GM21390 (cell line): ENCODE data around the gene IL6.

Experiments used
- ATAC-seq: cut with Tn5 transposase; IDR thresholded peaks from one replicate; pipeline ENCODE4 v1.9.1; 2021; ENCODE audit not compliant: unreplicated experiment

Gene IL6

GRCh38 chr7:22726345-22726906, 574 bp upstream of the IL6 start:
- peak; percentile 68 for ATAC-seq

DNA sequence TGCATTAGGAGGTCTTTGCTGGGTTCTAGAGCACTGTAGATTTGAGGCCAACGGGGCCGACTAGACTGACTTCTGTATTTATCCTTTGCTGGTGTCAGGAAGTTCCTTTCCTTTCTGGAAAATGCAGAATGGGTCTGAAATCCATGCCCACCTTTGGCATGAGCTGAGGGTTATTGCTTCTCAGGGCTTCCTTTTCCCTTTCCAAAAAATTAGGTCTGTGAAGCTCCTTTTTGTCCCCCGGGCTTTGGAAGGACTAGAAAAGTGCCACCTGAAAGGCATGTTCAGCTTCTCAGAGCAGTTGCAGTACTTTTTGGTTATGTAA, 675 bp downstream of the IL6 start:
- ATAC-seq: no peak

DNA sequence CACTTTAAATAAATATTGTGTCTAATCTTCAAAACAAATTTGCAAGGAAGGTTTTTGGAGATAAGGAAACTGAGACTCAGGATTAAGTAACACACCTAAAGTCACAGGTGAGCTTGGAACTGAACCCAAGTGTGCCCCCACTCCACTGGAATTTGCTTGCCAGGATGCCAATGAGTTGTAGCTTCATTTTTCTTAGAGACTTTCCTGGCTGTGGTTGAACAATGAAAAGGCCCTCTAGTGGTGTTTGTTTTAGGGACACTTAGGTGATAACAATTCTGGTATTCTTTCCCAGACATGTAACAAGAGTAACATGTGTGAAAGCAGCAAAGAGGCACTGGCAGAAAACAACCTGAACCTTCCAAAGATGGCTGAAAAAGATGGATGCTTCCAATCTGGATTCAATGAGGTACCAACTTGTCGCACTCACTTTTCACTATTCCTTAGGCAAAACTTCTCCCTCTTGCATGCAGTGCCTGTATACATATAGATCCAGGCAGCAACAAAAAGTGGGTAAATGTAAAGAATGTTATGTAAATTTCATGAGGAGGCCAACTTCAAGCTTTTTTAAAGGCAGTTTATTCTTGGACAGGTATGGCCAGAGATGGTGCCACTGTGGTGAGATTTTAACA, 1.5 kb downstream of the IL6 start:
- ATAC-seq: no peak

DNA sequence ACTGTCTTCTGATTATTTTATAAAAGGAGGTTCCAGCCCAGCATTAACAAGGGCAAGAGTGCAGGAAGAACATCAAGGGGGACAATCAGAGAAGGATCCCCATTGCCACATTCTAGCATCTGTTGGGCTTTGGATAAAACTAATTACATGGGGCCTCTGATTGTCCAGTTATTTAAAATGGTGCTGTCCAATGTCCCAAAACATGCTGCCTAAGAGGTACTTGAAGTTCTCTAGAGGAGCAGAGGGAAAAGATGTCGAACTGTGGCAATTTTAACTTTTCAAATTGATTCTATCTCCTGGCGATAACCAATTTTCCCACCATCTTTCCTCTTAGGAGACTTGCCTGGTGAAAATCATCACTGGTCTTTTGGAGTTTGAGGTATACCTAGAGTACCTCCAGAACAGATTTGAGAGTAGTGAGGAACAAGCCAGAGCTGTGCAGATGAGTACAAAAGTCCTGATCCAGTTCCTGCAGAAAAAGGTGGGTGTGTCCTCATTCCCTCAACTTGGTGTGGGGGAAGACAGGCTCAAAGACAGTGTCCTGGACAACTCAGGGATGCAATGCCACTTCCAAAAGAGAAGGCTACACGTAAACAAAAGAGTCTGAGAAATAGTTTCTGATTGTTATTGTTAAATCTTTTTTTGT, 2.3 kb downstream of the IL6 start:
- ATAC-seq: no peak

DNA sequence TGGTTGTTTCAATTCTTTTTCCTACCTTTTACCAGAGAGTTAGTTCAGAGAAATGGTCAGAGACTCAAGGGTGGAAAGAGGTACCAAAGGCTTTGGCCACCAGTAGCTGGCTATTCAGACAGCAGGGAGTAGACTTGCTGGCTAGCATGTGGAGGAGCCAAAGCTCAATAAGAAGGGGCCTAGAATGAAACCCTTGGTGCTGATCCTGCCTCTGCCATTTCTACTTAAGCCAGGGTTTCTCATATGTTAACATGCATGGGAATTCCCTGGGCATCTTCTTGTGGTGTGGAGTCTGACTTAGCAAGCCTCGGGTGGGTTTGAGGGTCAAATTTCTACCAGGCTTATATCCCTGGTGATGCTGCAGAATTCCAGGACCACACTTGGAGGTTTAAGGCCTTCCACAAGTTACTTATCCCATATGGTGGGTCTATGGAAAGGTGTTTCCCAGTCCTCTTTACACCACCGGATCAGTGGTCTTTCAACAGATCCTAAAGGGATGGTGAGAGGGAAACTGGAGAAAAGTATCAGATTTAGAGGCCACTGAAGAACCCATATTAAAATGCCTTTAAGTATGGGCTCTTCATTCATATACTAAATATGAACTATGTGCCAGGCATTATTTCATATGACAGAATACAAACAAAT, 3.2 kb downstream of the IL6 start:
- ATAC-seq: no peak

- ATAC-seq: no peak
Measured at GRCh38 chr7:22730921-22731654, 4.1 kb downstream of the IL6 start.

- no peak for ATAC-seq
Measured at GRCh38 chr7:22731766-22732165, 4.8 kb downstream of the IL6 start.

GRCh38 chr7:22732556-22733126, 5.6 kb downstream of the IL6 start:
- ATAC-seq: no peak

GRCh38 chr7:22733761-22734160, 6.8 kb downstream of the IL6 start:
- no peak for ATAC-seq

DNA sequence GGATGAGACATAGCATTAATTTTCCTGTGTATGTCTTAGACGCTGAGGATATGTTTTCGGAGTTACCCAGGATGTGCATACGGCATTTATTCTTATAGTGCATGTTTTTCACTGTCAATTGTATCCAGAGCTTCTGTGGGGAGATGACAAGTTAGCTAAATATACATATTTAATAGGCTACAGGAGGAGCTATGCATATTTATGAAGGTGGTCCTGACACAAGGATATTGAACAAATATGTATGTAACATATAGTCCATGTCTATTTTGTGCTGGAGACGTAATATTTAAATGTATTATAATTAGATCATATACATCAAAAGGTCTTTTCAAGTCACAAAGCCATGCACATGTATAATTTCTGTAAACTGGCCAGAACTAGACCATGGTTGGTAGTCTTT, 16.0 kb downstream of the IL6 start:
- no peak for ATAC-seq

GRCh38 chr7:22751341-22751740, 24.3 kb downstream of the IL6 start:
- ATAC-seq: no peak

DNA sequence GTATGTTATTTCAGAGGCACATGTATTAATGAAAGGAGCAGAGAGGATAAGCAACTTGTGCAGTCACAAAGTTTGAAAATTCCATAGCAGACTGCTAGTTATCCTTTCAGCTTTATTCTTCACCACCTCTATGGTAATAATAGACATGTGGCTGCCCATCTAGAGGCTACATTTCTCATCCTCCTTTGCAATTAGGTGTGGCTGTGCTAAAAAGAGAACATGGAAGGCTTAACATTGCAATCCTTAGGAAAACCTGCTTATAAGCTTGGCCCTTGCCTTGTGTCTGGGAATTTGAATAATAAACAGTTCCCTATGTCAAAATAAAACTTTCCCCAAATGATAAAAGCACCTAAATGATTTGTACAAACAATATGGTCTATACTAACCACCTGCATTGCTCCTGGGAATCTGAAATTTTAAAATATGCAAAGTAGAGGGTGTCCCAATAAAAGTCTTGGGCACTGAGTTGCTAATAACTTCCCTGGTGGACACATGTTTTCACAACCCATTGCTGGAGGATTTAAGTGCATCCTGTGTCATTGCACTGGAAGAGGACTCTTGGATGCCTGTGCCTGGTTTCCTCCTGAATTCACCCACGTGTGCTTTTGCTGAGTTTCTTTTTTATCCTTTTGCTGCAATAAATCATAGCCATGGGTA, 30.5 kb downstream of the IL6 start:
- no peak for ATAC-seq

- ATAC-seq: no peak
Measured at GRCh38 chr7:22758576-22758975, 31.6 kb downstream of the IL6 start.

- no peak for ATAC-seq
Measured at GRCh38 chr7:22759721-22760120, 32.7 kb downstream of the IL6 start.

DNA sequence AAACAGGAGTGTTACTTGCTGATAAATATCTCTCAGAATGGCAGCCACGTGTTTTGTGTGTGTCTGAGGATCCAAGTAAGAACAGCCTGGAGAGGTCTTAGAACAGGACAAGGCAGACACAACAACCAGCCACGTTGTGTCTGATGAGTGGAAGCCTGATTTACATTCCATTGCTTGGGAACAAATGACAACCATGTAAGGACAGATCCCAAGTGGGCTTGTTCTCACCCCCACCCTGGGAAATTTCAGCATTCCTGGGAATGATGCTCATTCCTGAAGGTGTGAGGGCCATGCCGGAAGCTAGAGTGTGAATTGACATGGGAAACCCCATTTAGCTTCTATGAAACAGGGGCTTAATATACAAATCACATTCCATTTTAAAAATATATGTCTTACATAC, 35.9 kb downstream of the IL6 start:
- no peak for ATAC-seq

- peak; percentile 94 for ATAC-seq
Measured at GRCh38 chr7:22765609-22766008, 38.6 kb downstream of the IL6 start.

- ATAC-seq: no peak
Measured at GRCh38 chr7:22771194-22771871, 44.3 kb downstream of the IL6 start.

DNA sequence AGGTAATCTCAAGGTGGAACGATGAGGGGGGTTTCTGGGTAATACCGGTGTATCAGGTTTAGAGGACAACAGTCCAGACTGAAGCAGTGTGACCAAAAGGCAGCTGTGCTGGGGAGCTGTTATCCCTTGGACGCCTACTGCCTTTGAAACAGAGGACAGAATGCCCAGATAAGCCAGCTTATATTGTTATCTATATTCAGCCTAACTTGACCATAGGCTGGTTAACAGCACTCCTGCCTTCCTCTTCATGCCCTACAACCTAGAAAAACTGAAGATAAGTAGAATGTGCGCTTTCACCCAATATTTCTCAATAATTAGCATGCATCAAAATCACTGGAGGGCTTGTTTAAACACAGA, 44.9 kb downstream of the IL6 start:
- ATAC-seq: no peak

GRCh38 chr7:22772885-22773284, 45.9 kb downstream of the IL6 start:
- no peak for ATAC-seq

- ATAC-seq: no peak
Measured at GRCh38 chr7:22776964-22777363, 50.0 kb downstream of the IL6 start.
